A673 (cell line): ENCODE data around the gene ELOVL7. TPM values are rescaled to one million over a fixed set of nuclear protein-coding genes. Genes with fewer than 3 reads are reported as not detected.

ENCODE experiments used
- BruUV-seq: library from RNA; stranded (reverse); fragments of 400-500 nt; replicated peaks from 2 replicates; lab custom pipeline; 2021; lab: Mats Ljungman, UMichigan
- CTCF ChIA-PET: fragments of 300-600 bp; sonication (Branson Sonifier 250); formaldehyde crosslinking; loops from one replicate; lab custom pipeline; 2022; ENCODE audit warnings: antibody characterized with exemption; lab: Charles Lee
- POLR2A ChIA-PET: fragments of 300-600 bp; sonication (Branson Sonifier 250); formaldehyde crosslinking; loops from one replicate; lab custom pipeline; 2022; ENCODE audit warnings: antibody characterized with exemption; ENCODE audit not compliant: low non-redundant PET; lab: Charles Lee
- DNase-seq: peaks from one replicate; pipeline ENCODE4 v3.0.0-alpha.2; 2015; ENCODE audit warnings: low spot score
- H3K27ac ChIP-seq: fragments of 200-600 bp; sonication (generic); 2 replicates; pipeline ENCODE4 v1.5.1; 2016; ENCODE audit warnings: mixed run types, low read depth, mild to moderate bottlenecking, mixed read lengths, antibody characterized with exemption, low read length; ENCODE audit not compliant: poor library complexity, severe bottlenecking
- H3K27me3 ChIP-seq: fragments of 200-600 bp; sonication (generic); replicated peaks from 2 replicates; pipeline ENCODE4 v1.6.1; 2017; ENCODE audit warnings: mixed run types, low read depth, mild to moderate bottlenecking, mixed read lengths, antibody characterized with exemption, low read length; ENCODE audit not compliant: insufficient read depth, poor library complexity
- H3K36me3 ChIP-seq: fragments of 200-600 bp; sonication (generic); 2 replicates; pipeline ENCODE4 v1.6.1; 2016; ENCODE audit warnings: mixed run types, mild to moderate bottlenecking, mixed read lengths, antibody characterized with exemption, low read length; ENCODE audit not compliant: insufficient read depth, poor library complexity, severe bottlenecking
- H3K4me1 ChIP-seq: fragments of 200-600 bp; sonication (generic); 2 replicates; pipeline ENCODE4 v1.6.1; 2017; ENCODE audit warnings: mixed run types, mild to moderate bottlenecking, mixed read lengths, antibody characterized with exemption, low read length; ENCODE audit not compliant: insufficient read depth, poor library complexity, severe bottlenecking
- H3K4me3 ChIP-seq: fragments of 200-600 bp; sonication (generic); 2 replicates; pipeline ENCODE4 v1.5.1; 2016; ENCODE audit warnings: low read depth, mixed run types, mild to moderate bottlenecking, mixed read lengths, low read length; ENCODE audit not compliant: poor library complexity, severe bottlenecking
- H3K9me3 ChIP-seq: fragments of 200-600 bp; sonication (generic); 2 replicates; pipeline ENCODE4 v1.6.1; 2016; ENCODE audit warnings: mixed run types, low read depth, mild to moderate bottlenecking, mixed read lengths, antibody characterized with exemption, low read length; ENCODE audit not compliant: poor library complexity, severe bottlenecking
- EZH2 ChIP-seq: fragments of 200-600 bp; sonication (generic); IDR thresholded peaks from 2 replicates; pipeline ENCODE4 v1.6.1; 2017; ENCODE audit warnings: borderline replicate concordance, low read depth, mild to moderate bottlenecking, mixed read lengths, antibody characterized with exemption, low read length; ENCODE audit not compliant: poor library complexity, severe bottlenecking
- intact Hi-C: fragments of 100-400 bp; cut with micrococcal nuclease; formaldehyde crosslinking; loops from one replicate; pipeline ENCODE4 v1.10.0; 2022; ENCODE audit not compliant: unreplicated experiment
- total RNA-seq: library from RNA; stranded (reverse); gene quantifications from 2 replicates; pipeline ENCODE4 v1.2.3, GENCODE V29; 2021
- TF ChIP-seq, protein P1 (sequence below): fragments of 300-800, 200-600 bp; sonication (generic); conservative IDR thresholded peaks from 2 replicates; pipeline ENCODE4 v1.5.1; 2017; ENCODE audit warnings: low read depth, mild to moderate bottlenecking, antibody characterized with exemption, low read length, moderate library complexity, mixed read lengths

Gene ELOVL7
- total RNA-seq, 1 experiment from 2014 or later, result not detected

DNA sequence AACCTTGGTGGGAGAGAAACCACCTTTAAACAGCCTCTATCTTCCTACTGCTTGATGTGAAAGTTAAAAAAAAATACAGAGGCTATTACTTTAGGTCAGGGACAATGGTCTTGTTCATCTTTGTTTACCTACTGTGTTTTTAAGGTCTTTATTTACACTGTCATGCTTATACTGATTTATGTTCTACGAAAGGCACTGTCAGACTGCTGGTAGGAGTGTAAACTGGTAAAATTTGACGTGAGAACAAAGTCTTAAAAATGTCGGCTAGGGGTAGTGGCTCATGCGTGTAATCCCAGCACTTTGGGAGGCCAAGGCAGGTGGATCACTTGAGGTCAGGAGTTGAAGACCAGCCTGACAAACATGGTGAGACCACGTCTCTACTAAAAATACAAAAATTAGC is 42.1 kb upstream of the ELOVL7 start:
- TF ChIP-seq EZH2, result no peak
- TF ChIP-seq, protein P1, sequence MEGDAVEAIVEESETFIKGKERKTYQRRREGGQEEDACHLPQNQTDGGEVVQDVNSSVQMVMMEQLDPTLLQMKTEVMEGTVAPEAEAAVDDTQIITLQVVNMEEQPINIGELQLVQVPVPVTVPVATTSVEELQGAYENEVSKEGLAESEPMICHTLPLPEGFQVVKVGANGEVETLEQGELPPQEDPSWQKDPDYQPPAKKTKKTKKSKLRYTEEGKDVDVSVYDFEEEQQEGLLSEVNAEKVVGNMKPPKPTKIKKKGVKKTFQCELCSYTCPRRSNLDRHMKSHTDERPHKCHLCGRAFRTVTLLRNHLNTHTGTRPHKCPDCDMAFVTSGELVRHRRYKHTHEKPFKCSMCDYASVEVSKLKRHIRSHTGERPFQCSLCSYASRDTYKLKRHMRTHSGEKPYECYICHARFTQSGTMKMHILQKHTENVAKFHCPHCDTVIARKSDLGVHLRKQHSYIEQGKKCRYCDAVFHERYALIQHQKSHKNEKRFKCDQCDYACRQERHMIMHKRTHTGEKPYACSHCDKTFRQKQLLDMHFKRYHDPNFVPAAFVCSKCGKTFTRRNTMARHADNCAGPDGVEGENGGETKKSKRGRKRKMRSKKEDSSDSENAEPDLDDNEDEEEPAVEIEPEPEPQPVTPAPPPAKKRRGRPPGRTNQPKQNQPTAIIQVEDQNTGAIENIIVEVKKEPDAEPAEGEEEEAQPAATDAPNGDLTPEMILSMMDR, result no peak
- DNase-seq, result no peak
- ChIA-PET CTCF (no interaction called here), POLR2A (no interaction called here)
- Histone ChIP-seq H3K27me3 (no peaks in the 10 kb centered on the region), H3K9me3 (no peaks in the 10 kb centered on the region), H3K36me3 (no peaks in the 10 kb centered on the region), H3K27ac (no peak overlapping the region), H3K4me1 (no peaks in the 10 kb centered on the region), H3K4me3 (no peak overlapping the region)
- BruUV-seq, result no TSS peak
- intact Hi-C loops, result no loop called here

DNA sequence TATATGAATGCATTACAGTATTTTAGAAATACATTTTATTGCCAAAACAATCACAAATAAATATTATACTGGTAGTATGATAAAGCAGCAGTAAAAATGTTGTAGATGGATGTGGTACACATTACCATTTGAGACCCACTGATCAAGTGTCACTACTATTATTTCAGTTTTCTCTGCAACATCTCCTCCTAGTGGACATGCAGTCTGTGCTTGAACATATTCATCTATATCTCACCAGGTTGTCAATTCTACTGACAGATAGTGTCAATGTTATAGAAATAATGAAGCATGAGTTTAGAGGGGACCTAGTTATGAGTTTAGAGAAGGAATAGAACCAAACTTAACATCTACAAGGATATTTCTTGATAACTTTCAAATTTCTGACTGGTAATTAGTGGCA is 39.2 kb upstream of the ELOVL7 start:
- ChIA-PET POLR2A (no interaction called here), CTCF (no interaction called here)
- H3K4me3 ChIP-seq, result no peak overlapping the region
- no peak overlapping the region for H3K27ac ChIP-seq
- no peaks in the 10 kb centered on the region for H3K9me3 ChIP-seq
- TF ChIP-seq, protein P1, result peak; percentile 59
- no peak for TF ChIP-seq EZH2
- no peaks in the 10 kb centered on the region for H3K36me3 ChIP-seq
- peak; percentile 27 for DNase-seq
- intact Hi-C loops, result no loop called here
- no TSS peak for BruUV-seq
- no peaks in the 10 kb centered on the region for H3K27me3 ChIP-seq
- H3K4me1 ChIP-seq, result no peaks in the 10 kb centered on the region

DNA sequence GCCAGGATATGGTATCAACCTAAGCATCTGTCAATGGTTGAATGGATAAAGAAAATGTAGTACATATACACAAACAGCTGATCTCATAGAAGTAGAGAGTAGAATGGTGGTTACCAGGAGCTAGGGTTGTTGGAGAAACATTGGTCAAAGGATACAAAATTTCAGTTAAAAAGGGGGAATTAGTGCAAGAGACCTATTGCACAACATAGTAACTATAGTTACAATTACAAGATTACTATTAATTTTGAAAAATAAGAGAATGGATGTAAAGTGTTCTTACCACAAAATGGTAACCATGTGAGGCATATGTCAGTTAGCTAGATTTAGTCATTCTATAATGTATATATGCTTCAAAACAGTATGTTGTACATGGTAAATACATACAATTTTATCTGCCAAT is 28.8 kb upstream of the ELOVL7 start:
- ChIA-PET CTCF (no interaction called here), POLR2A (interaction anchor here (0.7 kb wide), 1 partner anchor 30 kb away, joined by 3 read pairs; no protein-coding TSS in a partner anchor)
- Histone ChIP-seq H3K9me3 (peaks cover 7% of the 10 kb centered on the region), H3K4me1 (no peaks in the 10 kb centered on the region), H3K36me3 (no peaks in the 10 kb centered on the region), H3K27me3 (no peaks in the 10 kb centered on the region), H3K27ac (no peak overlapping the region), H3K4me3 (no peak overlapping the region)
- BruUV-seq, result no TSS peak
- intact Hi-C loops, result no loop called here
- TF ChIP-seq, protein P1, result no peak
- no peak for DNase-seq
